ENCODE data around the gene KRTAP5-2.
"Not testable (repeated sequence)": the region's sequence is repeated elsewhere in the genome, so short reads cannot be mapped to it uniquely, and the experiment has no call there.

KRTAP5-2 gene

GRCh38 chr11:1598816-1599215, 722 bp upstream of the KRTAP5-2 start:
- Histone ChIP-seq H3K9ac (ENCODE audit: low read length) (no peak overlapping the region), H3K4me1 (ENCODE audit: control insufficient read depth, low read depth, low read length) (peaks cover 21% of the 10 kb centered on the region), H3K9me3 (ENCODE audit: control insufficient read depth, low read depth, low read length) (no peaks in the 10 kb centered on the region), H3K36me3 (ENCODE audit: control insufficient read depth, low read depth, low read length) (no peaks in the 10 kb centered on the region), H3K27me3 (ENCODE audit: control insufficient read depth, insufficient read depth, low read length) (peaks cover 10% of the 10 kb centered on the region), H3K4me3 (ENCODE audit: low read length) (no peak overlapping the region), H3K27ac (ENCODE audit: low read length) (no peak overlapping the region)

- not testable (repeated sequence) for H3K9ac ChIP-seq (ENCODE audit: low read length); H3K27ac ChIP-seq (ENCODE audit: low read length); H3K4me3 ChIP-seq (ENCODE audit: low read length); H3K36me3 ChIP-seq (ENCODE audit: control insufficient read depth, low read depth, low read length); H3K9me3 ChIP-seq (ENCODE audit: control insufficient read depth, low read depth, low read length)
- peaks cover 21% of the 10 kb centered on the region for H3K4me1 ChIP-seq (ENCODE audit: control insufficient read depth, low read depth, low read length)
- H3K27me3 ChIP-seq (ENCODE audit: control insufficient read depth, insufficient read depth, low read length): peaks cover 10% of the 10 kb centered on the region
Measured at GRCh38 chr11:1598406-1598805, 312 bp upstream of the KRTAP5-2 start.

- H3K27me3 ChIP-seq (ENCODE audit: control insufficient read depth, insufficient read depth, low read length): peaks cover 10% of the 10 kb centered on the region
- no peaks in the 10 kb centered on the region for H3K36me3 ChIP-seq (ENCODE audit: control insufficient read depth, low read depth, low read length)
- H3K4me1 ChIP-seq (ENCODE audit: control insufficient read depth, low read depth, low read length): peaks cover 21% of the 10 kb centered on the region
- H3K4me3 ChIP-seq (ENCODE audit: low read length): no peak overlapping the region
- no peak overlapping the region for H3K9ac ChIP-seq (ENCODE audit: low read length)
- no peak overlapping the region for H3K27ac ChIP-seq (ENCODE audit: low read length)
- H3K9me3 ChIP-seq (ENCODE audit: control insufficient read depth, low read depth, low read length): no peaks in the 10 kb centered on the region
Measured at GRCh38 chr11:1597331-1597993, 632 bp downstream of the KRTAP5-2 start.

DNA sequence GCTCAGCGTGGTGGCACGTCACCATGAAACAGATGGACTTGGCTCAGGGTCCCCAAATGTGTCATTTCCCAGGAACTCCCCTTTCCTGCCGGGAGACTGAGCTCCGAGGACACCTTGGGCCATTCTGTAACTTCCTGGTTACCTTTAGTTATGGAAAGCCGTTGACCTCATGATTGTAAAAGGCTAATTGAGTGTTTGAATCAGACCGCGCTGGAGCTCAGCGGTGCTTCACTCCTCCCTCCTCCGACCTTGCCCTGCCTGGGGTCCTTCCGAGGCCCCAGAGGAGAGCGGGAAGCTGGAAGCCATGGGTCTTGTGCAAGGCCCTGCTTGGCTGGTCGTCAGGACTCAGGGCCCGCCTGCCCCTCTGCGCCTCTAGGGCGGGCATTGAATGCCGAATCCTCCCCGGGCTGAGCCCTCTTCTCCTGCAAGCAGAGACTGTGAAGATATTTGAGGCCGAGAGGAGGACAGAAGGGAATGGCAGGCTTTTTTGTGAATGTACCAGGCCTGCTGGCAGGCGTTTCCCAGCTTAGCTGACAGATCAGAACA, 1.4 kb downstream of the KRTAP5-2 start:
- Histone ChIP-seq H3K27me3 (ENCODE audit: control insufficient read depth, insufficient read depth, low read length) (peaks cover 10% of the 10 kb centered on the region), H3K4me3 (ENCODE audit: low read length) (peak overlapping the region; percentile 13)

DNA sequence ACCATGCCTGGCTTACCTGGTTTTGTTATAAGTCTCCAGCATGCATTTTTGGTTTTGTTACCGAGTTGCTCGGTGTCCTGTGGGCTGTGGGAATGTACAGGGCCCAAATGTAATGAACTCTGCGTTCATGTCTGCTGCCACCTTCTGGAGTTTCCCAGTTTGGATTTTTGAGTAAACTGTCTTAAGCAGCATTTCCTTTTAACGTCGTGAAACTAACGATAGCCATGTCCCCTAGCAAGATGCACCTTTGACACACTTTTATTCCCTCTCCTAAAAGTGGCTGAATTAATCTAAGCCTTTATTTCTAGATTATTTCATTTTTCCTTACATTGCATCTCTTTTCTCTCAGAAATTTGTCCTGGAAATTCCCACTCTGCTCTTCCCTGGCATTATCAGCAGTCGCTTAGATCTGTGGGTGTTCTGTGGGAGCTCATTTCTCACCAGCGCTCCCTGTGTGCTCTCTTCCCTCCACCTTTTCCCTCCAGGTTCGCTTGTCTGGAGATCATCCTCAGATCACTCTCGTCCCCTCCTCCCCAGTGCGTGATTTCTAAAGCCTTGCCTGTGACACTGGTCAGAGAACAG, 2.0 kb downstream of the KRTAP5-2 start:
- H3K27ac ChIP-seq (ENCODE audit: low read length); H3K36me3 ChIP-seq (ENCODE audit: control insufficient read depth, low read depth, low read length); H3K9ac ChIP-seq (ENCODE audit: low read length); H3K9me3 ChIP-seq (ENCODE audit: control insufficient read depth, low read depth, low read length): not testable (repeated sequence)
- Histone ChIP-seq H3K27me3 (ENCODE audit: control insufficient read depth, insufficient read depth, low read length) (peaks cover 10% of the 10 kb centered on the region), H3K4me3 (ENCODE audit: low read length) (peak overlapping the region; percentile 13), H3K4me1 (ENCODE audit: control insufficient read depth, low read depth, low read length) (peaks cover 21% of the 10 kb centered on the region)

More for the DNA sequence above, 1.4 kb downstream of the KRTAP5-2 start:
- H3K36me3 ChIP-seq (ENCODE audit: control insufficient read depth, low read depth, low read length); H3K9me3 ChIP-seq (ENCODE audit: control insufficient read depth, low read depth, low read length); H3K9ac ChIP-seq (ENCODE audit: low read length); H3K27ac ChIP-seq (ENCODE audit: low read length): not testable (repeated sequence)
- peaks cover 21% of the 10 kb centered on the region for H3K4me1 ChIP-seq (ENCODE audit: control insufficient read depth, low read depth, low read length)

GRCh38 chr11:1592628-1593027, 5.5 kb downstream of the KRTAP5-2 start:
- Histone ChIP-seq H3K27me3 (ENCODE audit: control insufficient read depth, insufficient read depth, low read length) (peaks cover 10% of the 10 kb centered on the region), H3K27ac (ENCODE audit: low read length) (no peak overlapping the region), H3K36me3 (ENCODE audit: control insufficient read depth, low read depth, low read length) (no peaks in the 10 kb centered on the region), H3K9me3 (ENCODE audit: control insufficient read depth, low read depth, low read length) (no peaks in the 10 kb centered on the region), H3K4me1 (ENCODE audit: control insufficient read depth, low read depth, low read length) (peaks cover 16% of the 10 kb centered on the region), H3K9ac (ENCODE audit: low read length) (no peak overlapping the region), H3K4me3 (ENCODE audit: low read length) (no peak overlapping the region)

DNA sequence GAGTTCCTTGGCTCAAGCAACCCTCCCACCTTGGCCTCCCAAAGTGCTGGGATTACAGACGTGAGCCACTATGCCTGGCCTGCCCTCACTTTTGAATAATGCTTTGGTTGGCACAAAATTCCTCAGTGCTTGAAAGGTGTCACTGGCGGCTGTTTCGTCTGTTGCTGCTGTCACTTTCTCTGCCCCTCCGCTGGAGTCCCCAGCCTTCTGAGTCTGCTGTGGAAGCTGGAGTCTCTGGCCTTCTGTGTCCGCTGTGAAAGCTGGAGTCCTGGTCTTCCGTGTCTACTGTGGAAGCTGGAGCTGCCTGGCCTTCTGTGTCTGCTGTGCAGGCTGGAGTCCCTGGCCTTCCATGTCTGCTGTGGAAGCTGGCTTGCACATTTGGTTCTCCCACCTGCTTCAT, 8.1 kb downstream of the KRTAP5-2 start:
- no peaks in the 10 kb centered on the region for H3K9me3 ChIP-seq (ENCODE audit: control insufficient read depth, low read depth, low read length)
- no peaks in the 10 kb centered on the region for H3K36me3 ChIP-seq (ENCODE audit: control insufficient read depth, low read depth, low read length)
- H3K4me1 ChIP-seq (ENCODE audit: control insufficient read depth, low read depth, low read length): no peaks in the 10 kb centered on the region
- no peak overlapping the region for H3K9ac ChIP-seq (ENCODE audit: low read length)
- H3K4me3 ChIP-seq (ENCODE audit: low read length): no peak overlapping the region
- no peak overlapping the region for H3K27ac ChIP-seq (ENCODE audit: low read length)
- no peaks in the 10 kb centered on the region for H3K27me3 ChIP-seq (ENCODE audit: control insufficient read depth, insufficient read depth, low read length)

GRCh38 chr11:1589191-1589963, 8.7 kb downstream of the KRTAP5-2 start:
- H3K36me3 ChIP-seq (ENCODE audit: control insufficient read depth, low read depth, low read length); H3K4me3 ChIP-seq (ENCODE audit: low read length); H3K4me1 ChIP-seq (ENCODE audit: control insufficient read depth, low read depth, low read length); H3K27ac ChIP-seq (ENCODE audit: low read length); H3K9ac ChIP-seq (ENCODE audit: low read length); H3K27me3 ChIP-seq (ENCODE audit: control insufficient read depth, insufficient read depth, low read length); H3K9me3 ChIP-seq (ENCODE audit: control insufficient read depth, low read depth, low read length): not testable (repeated sequence)

DNA sequence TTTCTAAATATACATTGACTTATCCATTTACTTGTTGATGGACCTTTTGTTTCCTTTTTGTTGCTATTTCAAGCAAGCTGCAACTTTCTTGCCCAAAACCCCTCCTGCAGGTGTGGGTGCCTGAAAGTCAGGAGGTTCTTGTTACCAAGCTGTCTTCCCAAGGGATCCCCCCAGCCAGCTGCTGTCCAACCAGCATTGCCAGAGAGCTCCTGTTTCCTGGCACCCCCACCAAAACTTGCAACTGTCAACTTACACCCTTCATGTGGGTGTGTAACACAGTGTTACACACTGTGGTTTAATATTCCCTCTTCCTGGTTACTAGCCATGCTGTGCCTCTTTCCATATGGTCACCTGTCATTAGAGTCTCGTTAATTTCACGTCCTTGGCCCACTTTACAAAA, 11.4 kb downstream of the KRTAP5-2 start:
- Histone ChIP-seq H3K4me1 (ENCODE audit: control insufficient read depth, low read depth, low read length) (no peaks in the 10 kb centered on the region), H3K9ac (ENCODE audit: low read length) (no peak overlapping the region), H3K27me3 (ENCODE audit: control insufficient read depth, insufficient read depth, low read length) (no peaks in the 10 kb centered on the region), H3K36me3 (ENCODE audit: control insufficient read depth, low read depth, low read length) (no peaks in the 10 kb centered on the region), H3K9me3 (ENCODE audit: control insufficient read depth, low read depth, low read length) (no peaks in the 10 kb centered on the region), H3K27ac (ENCODE audit: low read length) (no peak overlapping the region), H3K4me3 (ENCODE audit: low read length) (no peak overlapping the region)

GRCh38 chr11:1584661-1585370, 13.3 kb downstream of the KRTAP5-2 start, which contains the start of gene KRTAP5-1:
Gene KRTAP5-1 (minus strand): TSS chr11:1585283. CDS start chr11:1585249, 34 bp downstream.
- H3K27ac ChIP-seq (ENCODE audit: low read length); H3K4me1 ChIP-seq (ENCODE audit: control insufficient read depth, low read depth, low read length); H3K4me3 ChIP-seq (ENCODE audit: low read length); H3K9ac ChIP-seq (ENCODE audit: low read length); H3K9me3 ChIP-seq (ENCODE audit: control insufficient read depth, low read depth, low read length); H3K36me3 ChIP-seq (ENCODE audit: control insufficient read depth, low read depth, low read length); H3K27me3 ChIP-seq (ENCODE audit: control insufficient read depth, insufficient read depth, low read length): not testable (repeated sequence)

DNA sequence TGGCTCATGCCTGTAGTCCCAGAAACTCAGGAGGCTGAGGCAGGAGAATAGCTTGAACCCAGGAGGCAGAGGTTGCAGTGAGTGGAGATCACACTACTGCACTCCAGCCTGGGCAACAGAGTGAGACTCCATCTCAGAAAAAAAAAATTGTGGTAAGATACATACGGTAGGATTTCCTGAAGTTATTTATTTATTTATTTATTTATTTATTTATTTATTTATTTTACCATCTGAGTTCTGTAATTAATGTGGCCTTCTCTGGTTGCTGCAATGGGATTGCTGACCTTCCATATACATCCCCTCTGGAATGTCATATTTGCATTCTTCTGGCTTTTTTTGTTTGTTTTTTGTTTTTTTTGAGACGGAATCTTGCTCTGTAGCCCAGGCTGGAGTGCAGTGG, 15.2 kb downstream of the KRTAP5-2 start:
- H3K4me1 ChIP-seq (ENCODE audit: control insufficient read depth, low read depth, low read length); H3K27ac ChIP-seq (ENCODE audit: low read length); H3K36me3 ChIP-seq (ENCODE audit: control insufficient read depth, low read depth, low read length); H3K9me3 ChIP-seq (ENCODE audit: control insufficient read depth, low read depth, low read length); H3K9ac ChIP-seq (ENCODE audit: low read length); H3K27me3 ChIP-seq (ENCODE audit: control insufficient read depth, insufficient read depth, low read length); H3K4me3 ChIP-seq (ENCODE audit: low read length): not testable (repeated sequence)
